ENCODE data around the gene C16orf95.

Gene C16orf95

DNA sequence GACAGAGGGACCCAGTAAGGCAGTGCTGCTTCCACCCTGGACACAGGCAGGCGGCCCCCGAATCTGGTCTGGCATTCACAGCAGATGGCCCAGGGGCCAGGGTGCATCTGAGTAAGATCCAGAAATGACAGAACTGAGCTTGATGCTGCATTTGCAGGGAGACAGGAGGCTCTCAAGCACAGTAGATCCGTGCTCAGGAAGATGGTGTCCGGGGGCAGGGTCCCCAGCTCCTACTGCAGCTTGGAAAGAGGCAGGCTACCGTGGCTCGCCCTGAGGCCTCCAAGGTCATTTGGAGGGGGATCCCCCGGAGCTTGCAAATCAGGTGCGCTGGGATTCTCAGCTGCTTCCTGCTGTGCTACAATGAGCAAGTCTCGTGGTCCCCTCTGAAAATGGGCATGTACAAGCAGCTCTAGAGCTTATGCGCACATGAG is 2.2 kb downstream of the C16orf95 start:
- DNase-seq (ENCODE audit: low spot score) = no peak

DNA sequence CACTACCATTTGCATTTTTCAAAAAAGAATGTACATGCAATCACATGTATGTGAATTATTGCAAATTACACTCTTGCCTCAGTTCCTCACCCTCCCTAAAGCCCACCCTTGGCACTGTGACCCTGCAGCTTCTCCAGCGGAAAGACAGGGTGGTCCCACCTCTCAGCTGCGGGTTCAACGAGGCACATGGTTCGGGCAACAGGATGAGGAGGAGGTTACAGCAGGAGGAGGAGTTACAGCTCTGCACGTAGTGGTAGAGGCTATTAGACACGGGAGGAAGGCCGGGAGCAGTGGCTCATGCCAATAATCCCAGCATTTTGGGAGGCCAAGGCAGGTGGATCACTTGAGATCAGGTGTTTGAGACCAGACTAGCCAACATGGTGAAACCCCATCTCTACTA is 5.2 kb downstream of the C16orf95 start:
- no peak for DNase-seq (ENCODE audit: low spot score)

DNA sequence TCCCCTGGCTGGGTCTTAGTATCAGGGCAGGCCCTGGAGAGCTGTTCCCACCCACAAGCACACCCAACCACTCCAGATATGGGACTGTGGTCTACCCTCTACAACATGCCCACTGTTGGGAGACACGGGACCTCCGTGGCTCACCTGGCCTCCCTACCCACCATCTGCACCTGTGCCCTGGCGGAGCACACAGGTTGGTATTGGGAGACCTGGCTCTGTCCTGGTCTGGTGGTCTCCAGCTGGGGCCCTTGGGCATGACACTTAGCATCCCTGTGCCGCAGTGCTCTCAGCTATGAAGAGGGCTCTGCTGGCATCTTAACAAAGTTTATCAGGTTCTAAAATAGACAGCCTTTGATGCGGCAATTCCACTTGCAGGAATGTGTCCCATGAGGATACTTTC is 5.8 kb downstream of the C16orf95 start:
- no peak for DNase-seq (ENCODE audit: low spot score)

DNA sequence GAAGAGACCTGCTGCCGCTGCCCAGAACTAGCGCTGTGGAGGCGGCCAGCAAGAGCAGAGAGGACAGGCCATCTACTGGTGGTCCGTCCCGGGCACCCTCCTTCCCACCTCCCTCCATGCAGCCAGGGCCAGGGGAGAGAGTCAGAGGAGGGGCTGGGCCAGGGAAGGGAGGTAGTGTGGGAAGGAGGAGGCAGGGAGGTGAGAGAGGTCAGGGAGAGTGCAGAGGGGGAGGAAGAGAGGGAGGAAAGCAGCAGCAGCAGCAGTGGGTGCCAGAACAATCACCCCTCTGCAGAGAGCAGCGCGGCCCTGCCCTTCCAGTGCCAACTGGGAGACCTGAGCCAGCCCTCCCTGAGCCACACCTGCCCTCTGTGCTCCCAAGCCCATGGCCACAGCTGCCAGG is 6.6 kb downstream of the C16orf95 start:
- no peak for DNase-seq (ENCODE audit: low spot score)

DNA sequence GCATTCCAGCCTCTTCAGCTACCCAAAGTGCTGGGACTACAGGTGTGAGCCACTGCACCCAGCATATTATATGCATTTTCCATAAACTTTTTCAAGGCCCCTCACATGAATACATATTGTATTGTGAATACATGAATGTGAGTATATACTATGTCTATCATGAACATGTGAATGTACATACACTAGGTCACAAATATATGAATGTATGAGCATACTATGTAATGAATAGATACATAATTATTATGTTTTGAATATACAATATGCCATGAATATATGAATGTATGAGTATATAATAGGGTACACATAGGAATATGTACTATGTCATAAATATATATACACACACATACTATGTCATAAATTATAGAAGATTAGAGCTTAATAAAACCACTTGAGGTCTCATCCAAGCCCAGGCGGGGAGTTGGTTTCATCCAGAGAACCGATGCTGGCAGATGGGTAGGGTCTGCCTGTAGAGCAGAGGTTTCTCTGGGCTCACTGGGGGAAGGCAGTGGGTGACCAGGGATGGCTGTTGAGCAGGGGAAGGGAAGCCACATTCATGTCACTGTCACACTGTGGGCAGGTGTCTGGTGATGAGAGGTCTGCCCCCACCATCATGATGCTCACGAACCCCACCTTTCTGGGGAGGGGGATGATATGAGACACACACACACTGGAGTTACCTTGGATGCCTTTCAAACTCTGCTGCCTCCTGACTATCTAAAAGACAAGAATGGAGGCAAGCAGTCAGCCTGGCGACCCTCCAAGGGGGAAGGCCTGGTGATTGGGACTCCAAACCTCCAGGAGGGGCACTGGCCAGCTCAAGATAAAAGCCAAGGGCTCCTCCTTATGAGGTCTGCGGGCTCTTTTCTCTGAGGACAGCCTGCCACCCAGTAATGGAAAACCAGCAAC is 7.3 kb downstream of the C16orf95 start:
- DNase-seq (ENCODE audit: low spot score) = no peak

DNA sequence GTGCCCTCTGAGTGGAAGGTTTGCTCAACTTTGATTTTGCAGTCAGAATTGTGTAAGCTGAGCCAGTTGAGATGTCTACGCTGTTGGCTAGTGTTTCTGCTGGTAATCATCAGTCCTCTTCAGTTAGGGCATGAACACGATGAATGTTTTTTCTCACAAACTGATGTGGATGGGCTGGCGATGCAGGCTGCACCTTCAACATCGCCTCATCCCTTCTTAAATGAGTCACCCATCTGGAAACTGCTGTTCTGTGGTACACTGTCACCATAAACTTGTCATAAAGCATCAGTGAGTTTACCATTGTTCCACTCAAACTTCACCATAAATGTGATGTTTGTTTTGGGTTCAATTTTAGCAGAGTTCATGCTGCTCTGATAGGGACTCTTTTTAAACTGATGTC is 8.4 kb downstream of the C16orf95 start:
- DNase-seq (ENCODE audit: low spot score) = peak; percentile 84

DNA sequence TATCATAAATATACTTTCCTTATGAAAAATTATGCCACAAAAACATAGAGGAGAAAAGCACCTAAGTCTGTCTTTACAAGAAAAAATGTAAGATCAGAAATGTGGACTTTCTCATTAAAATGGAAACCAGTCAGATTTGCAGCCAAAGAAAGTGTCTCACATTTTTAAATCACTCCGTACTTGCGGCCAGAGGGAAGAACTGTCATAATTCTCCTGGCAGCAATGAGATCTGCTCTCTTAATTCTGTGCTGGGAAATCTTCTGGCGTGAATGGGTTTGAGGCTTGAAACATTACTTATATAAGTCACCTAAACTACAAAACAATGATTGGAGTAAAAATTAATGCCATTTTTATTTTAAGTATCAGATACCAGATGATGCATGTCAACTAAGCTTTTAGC is 10.7 kb downstream of the C16orf95 start:
- no peak for DNase-seq (ENCODE audit: low spot score)

DNA sequence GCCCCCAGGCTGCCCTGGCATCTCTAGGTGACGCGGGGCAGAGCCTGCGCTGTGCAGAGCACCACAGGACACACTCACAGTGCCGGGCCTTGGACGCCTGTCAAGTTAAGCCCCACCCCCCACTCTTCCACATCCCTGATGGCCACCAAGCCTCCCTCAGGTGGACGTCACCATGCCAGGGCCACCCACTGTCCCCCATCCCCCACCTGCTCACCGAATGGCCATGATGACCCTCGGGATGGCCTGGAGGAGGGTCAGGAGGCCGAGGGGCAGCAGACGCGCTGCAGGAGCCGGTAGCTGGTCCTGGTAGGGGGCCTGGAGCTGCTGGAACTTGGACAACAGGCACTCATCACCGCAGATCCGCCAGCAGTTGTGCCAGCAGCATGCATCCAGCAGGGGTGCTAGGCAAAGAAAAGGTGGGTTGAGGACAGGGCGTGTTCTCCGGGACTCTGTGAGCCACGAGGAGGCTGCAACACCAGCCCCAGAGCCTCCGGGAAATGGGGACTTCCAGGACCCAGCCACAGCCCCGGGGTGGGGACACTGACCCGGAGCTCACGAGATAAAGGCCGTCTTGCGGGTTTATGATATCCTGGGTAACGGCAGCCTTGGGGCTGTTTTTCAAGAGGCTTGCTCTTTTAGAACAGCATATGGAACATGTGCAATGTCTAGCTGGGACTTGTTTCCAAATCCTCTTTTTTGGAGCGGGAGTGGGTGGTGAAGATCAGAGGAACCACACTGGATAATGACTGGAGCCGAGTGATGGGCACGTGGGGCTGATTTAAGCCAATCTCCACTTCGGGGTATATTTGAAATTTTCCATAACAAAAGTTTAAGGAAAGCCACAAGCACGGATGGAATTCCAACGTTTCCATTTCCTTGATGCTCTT is 11.4 kb downstream of the C16orf95 start:
- no peak for DNase-seq (ENCODE audit: low spot score)

DNA sequence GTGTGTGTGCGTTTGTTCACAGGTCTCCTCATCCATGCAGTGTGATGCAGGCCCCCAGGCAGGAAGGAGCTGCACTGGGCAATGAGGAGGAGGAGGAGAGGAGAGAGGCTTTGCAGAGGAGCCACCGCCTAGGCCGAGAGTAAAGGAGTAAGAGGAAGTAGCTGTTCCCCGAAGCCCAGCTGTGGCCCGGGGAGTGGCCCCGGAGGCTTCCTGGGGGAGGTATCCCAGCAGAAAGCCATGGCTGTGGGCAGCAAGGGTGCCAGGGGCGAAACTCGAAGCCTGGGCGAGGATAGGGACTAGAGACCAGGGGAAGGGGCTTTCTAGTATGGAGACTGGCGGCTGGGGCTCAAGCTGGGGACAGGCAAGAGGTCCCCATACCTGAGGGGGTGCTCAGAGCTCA is 12.2 kb downstream of the C16orf95 start:
- no peak for DNase-seq (ENCODE audit: low spot score)

DNA sequence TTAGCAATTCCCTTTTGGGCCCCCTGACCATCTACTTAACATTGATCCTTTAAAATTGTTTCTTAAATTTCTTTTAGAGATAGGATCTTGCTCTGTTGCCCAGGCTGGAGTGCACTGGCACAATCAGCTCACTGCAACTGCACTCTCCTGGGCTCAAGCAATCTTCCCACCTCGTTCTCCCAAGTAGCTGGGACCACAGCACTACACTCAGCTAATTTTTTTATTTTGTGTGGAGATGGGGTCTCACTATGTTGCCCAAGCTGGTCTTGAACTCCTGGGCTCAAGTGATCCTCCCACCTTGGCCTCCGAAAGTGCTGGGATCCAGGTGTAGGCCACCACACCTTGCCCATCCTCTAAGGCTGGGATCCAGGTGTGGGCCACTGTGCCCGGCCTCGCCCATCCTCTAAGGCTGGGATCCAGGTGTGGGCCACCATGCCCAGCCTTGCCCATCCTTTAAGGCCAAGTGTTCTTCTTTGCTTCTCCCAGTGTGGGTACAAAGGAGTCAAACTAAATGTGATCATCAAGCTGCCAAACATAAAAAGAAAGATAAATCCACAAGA is 13.2 kb downstream of the C16orf95 start:
- no peak for DNase-seq (ENCODE audit: low spot score)

DNA sequence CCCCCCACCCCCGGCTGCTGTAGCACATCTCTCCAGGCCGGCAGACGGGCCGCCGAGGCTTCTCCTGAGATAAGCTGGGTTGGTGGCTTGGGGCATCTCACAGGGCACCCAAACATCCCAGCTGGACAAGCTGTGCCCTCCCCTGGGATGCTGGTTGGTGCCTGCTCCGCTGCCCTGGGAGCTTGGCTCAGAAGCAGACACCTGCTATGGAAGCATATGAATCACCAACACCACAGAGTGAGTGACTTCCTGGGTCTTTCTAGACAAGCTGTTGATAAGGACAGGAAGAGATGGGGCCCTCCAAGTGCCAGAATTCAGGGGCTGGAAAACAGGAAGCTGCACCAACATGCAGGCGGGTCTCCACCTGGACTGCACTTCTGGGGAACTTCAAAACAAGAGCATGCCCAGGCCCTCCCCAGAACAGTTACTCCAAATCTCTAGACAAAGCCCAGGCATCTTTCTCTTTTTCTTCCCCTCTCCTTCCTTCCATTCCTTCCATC is 13.7 kb downstream of the C16orf95 start:
- peak; percentile 53 for DNase-seq (ENCODE audit: low spot score)

DNA sequence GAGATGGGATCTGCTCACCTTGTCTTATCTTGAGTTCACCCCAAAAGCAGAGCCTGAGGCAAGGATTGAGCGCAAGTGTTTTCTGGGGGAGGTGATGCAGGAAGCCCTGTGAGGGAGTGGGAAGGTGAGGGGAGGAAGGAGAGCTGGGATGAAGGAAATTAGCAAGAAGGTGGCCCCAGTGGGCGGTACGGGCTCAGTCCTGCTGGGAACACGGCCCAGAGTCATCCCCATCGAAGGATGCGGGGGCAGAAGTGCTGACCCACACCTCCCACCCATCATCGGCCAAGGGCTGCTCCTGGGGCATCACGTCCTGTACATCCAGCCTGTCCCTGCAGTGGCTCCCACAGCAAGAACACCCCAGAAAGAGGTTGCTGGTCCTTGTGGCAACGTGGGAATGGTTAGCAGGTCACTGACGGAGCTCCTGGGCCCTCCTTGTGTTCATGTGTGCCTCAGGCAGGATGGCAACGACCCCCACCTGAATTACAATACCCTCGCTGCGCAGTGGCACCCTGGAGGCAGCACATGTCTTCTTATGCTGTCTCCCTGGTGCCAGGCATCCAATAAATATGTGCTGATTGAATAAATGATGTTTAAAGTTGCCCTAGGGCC is 18.2 kb downstream of the C16orf95 start:
- no peak for DNase-seq (ENCODE audit: low spot score)

DNA sequence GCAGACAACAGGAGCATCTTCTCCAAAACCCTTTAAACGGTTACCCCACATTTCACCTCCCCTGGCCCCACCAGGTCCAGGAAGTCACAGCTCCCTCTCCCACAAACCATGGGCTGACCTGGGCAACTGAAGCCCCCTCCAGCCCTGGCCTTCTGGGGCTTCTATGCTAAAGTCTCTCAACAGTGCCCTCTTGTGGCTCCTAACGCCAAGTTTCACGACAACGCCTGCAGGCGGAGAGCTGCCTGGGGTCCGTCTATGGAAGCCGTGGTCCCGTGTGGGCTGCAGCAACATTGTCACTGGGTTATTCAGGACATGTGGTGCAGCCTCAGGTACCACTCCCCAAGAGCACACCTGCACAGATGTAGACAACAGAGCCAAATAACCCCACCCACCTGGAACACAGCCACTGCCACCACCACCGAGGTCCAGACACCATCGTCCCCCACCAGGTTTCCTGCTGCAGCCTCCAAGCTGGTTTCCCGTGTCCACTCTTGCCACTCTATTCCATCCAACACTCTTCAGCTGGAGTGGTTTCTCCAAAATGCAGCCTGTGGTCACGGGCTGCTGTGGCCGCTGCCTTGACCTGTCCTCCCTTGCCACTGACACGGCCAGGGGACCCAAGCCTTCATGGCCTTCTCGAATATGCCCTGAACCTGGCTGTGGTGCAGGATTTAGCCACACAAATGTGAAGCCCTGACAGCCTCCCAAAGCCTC is 19.1 kb downstream of the C16orf95 start:
- peak; percentile 39 for DNase-seq (ENCODE audit: low spot score)

DNA sequence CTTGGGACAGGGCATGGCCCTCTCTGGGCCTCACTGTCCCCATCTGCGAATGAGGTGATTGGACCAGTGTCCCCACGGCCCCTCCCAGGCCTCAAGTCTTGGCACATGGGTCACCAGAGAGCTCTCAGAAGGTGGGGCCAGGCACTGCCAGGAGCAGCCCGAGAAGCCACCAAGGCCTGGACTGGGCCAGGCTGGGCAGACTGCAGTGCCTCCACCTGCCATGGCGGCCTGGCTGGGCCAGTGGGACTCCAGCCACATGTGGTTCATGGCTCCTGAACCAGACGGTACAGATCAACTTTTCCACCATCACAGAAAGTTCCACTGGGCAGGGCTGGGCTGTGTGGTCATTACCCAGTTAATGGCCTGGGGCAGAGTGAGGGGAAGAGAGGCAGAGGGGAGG is 19.8 kb downstream of the C16orf95 start:
- DNase-seq (ENCODE audit: low spot score) = no peak

DNA sequence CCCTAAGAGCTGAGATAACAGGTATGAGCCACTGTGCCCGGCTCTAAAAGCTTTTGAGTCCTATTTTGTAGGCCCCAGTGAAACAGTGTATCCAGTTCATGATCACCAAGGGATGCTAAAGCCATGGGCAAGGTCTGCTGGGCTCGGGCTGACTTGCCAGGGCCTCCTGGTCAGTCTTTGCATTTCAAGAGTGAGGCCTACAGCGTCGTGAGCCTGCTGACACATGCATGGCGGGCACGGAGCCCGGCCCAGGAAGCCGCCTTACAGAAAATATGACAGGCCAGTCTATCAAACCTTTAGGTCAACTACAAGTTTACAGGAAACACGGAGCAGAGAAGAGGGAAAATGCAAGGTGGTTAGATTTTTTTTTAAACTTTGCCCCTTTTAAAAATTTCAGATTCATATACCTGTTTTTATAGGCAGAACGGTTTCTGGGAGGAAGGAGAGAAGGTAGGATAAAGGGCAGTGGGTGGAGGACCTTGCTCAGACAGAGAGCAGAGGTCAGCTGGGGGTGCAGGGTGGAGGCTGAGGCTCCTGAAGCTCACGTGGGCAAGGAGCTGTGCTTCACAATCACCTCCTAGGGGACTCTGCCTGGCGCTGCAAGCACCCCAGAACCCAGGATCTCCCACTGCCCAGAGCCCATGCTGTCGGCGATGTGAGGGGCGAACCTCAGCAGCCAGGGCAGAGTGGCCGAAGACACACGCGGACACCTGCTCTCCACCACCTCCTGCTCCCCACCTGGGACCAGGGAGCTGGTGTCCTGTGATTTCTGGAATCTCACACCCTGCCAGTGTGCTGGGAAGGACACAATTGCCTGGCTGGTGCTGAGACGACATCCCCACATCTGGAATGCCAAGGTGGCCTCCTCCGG is 21.3 kb downstream of the C16orf95 start:
- DNase-seq (ENCODE audit: low spot score) = no peak

DNA sequence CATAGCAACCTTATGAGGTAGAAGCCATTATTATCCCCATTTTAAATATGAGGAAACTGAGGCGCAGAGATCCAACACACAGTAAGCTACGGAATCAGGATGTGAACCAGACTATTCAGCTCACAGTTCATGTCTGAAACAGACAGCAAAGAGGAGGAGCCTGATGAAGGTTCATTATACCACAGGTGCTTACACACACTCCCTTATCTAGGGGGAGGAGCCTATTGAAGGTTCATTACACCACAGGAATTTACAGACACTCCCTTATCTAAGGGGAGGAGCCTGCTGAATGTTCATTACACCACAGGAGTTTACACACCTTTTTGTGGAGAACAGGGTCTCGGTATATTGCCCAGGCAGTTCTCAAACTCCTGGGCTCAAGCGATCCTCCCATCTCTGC is 21.9 kb downstream of the C16orf95 start:
- no peak for DNase-seq (ENCODE audit: low spot score)

DNA sequence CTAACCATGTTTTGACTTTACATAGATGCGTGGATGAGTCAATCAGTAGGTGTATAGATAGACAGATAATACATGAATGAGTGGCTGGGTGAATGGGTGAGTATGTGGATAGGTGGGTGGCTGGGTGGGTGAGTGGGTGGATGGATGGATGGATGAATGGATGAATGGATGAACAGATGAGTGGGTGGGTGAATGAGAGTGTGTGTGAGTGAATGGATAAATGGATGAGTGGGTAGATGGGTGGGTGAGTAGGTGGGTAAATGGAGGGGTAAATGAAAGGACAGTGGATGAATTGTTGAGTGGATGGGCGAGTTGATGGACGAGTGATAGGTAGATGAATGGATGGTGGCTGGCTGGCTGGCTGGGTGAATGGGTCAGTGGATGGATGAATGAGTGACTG is 23.2 kb downstream of the C16orf95 start:
- DNase-seq (ENCODE audit: low spot score) = no peak

DNA sequence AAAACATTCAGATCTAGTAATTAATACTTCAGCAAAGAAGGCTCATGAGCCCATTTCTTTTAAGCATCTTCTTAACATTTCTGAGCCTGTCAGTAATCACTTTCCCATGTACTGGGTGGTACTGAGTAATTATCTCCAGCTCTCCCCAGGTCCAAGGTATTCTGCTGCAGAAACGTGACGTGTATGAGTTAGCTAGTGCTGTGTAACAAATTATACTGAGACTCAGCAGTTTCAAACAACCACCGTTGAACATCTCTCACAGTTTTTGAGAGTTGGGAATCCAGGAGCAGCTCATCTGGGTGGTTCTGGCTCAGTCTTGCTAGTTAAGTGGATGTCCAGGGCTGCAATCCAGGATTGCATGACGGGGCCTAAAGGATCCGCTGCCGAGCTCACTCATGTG is 25.2 kb downstream of the C16orf95 start:
- no peak for DNase-seq (ENCODE audit: low spot score)

DNA sequence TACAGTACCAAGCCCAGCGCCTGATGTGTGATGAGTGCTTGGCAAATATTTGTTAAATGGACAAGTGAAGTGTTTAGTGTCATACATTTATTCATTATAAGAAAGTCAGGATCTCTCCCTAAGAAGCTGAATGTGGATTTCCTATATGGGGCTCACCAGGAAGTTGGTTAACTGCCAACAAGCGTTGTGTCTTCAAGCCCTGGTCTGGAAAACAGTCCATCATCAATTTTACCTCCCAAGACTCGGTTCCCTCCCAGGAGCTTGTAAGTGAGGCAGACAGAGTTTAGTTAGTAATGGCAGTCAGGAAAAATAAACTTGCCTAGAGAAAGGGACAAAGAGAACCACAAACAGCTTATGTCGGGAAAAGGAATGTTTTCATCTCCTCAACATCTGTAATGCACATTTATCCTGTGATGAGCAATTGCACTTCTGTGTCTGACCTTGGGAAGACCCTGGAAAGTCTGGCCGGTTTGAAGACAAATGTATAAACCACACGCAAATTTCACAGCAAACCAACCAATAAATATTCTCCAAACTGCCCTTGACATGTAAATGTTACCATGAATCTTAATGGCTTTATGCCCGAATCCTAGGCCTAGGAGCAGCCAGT is 28.3 kb downstream of the C16orf95 start:
- DNase-seq (ENCODE audit: low spot score) = no peak

All from activated CD4-positive, alpha-beta T cell treated with anti-CD3 and anti-CD28 coated beads, Interleukin-2, Interleukin-4, amounts not matched to agents 100 ng/mL and 50 ng/mL, durations not matched to agents 16 hours and 8 hours (primary cell).